K562 (cell line): ENCODE measurements around the gene KIF23. TPM values are rescaled to one million over a fixed set of nuclear protein-coding genes. Genes with fewer than 3 reads are reported as not detected.

Source experiments
- BRF1 ChIP-seq: IDR thresholded peaks from 3 replicates; pipeline ENCODE4 v1.6.1; 2011; ENCODE audit warnings: borderline replicate concordance, mild to moderate bottlenecking; ENCODE audit not compliant: insufficient read length; ENCODE audit errors: extremely low read depth
- EHMT2 ChIP-seq: fragments of 450-650 bp; IDR thresholded peaks from 2 replicates; pipeline ENCODE4 v1.6.1; 2018; ENCODE audit warnings: antibody characterized with exemption
- EWSR1 ChIP-seq: fragments of 450-650 bp; IDR thresholded peaks from 2 replicates; pipeline ENCODE4 v1.6.1; 2018; ENCODE audit warnings: borderline replicate concordance, mild to moderate bottlenecking, low read depth, moderate library complexity; ENCODE audit not compliant: partially characterized antibody
- EZH2 ChIP-seq: IDR thresholded peaks from 2 replicates; pipeline ENCODE4 v1.6.1; 2012; ENCODE audit warnings: low read depth, mild to moderate bottlenecking, inconsistent platforms, low read length, borderline replicate concordance
- NCOA1 ChIP-seq: fragments of 450-650 bp; IDR thresholded peaks from 2 replicates; pipeline ENCODE4 v1.6.1; 2016; ENCODE audit warnings: low read depth
- NFYB ChIP-seq: IDR thresholded peaks from 2 replicates; pipeline ENCODE4 v1.6.1; 2011; ENCODE audit warnings: mild to moderate bottlenecking, moderate library complexity; ENCODE audit not compliant: insufficient read length; ENCODE audit errors: extremely low read depth
- PHB2 ChIP-seq: fragments of 450-650 bp; IDR thresholded peaks from 2 replicates; pipeline ENCODE4 v1.6.1; 2017; ENCODE audit warnings: low read depth
- ZKSCAN8 ChIP-seq: fragments of 200-800 bp; sonication (Bioruptor generic); IDR thresholded peaks from 2 replicates; pipeline ENCODE4 v1.6.1; 2016; ENCODE audit warnings: missing genetic modification characterization, missing compliant biosample characterization
- ZNF57 ChIP-seq: fragments of 450-650 bp; formaldehyde crosslinking; IDR thresholded peaks from 2 replicates; pipeline ENCODE4 v1.4.0; 2020; ENCODE audit warnings: mild to moderate bottlenecking, moderate library complexity
- ZNF717 ChIP-seq: fragments of 250-450 bp; sonication (Bioruptor Pico); IDR thresholded peaks from 2 replicates; pipeline ENCODE4 v1.5.0; 2021
- polyA plus RNA-seq, 8 experiments: library from polyadenylated mRNA; depleted of rRNA in 4 of 8; stranded (reverse) in 5 of 8; unstranded in 3 of 8; fragments of >200 nt; fragmentation: Nextera tagmentation in 2 of 8; fragmentation: Illumina TruSeq in 1 of 8; extraction: Ambion mirVana in 2 of 8; extraction: Trizol in 1 of 8; gene quantifications; 2 replicates each; pipeline versions ENCODE4 v1.2.1 to v1.2.3, GENCODE V29; 2011 to 2014; ENCODE audit warnings: inconsistent platforms in 1 of 8, missing spikeins in 1 of 8
- total RNA-seq, 7 experiments: library from RNA; depleted of rRNA in 6 of 7; stranded (reverse); fragments of >200 nt in 6 of 7; fragmentation: Illumina TruSeq in 2 of 7; extraction: Trizol in 2 of 7; gene quantifications; 2 replicates each; pipeline versions ENCODE4 v1.2.1 to v1.2.3, GENCODE V29; 2011 to 2021; ENCODE audit warnings: low replicate concordance in 1 of 7
- TF ChIP-seq, protein P1 (sequence below): fragments of 450-650 bp; IDR thresholded peaks from 2 replicates; pipeline ENCODE4 v1.6.1; 2016; ENCODE audit warnings: mild to moderate bottlenecking, moderate library complexity
- TF ChIP-seq, protein P2 (sequence below): sonication (generic); formaldehyde crosslinking; IDR thresholded peaks from 2 replicates; pipeline ENCODE4 v1.8.1; 2023; ENCODE audit warnings: mild to moderate bottlenecking, missing genetic modification reagents
- TF ChIP-seq, protein P3 (sequence below): fragments of 450-650 bp; formaldehyde crosslinking; IDR thresholded peaks from 2 replicates; pipeline ENCODE4 v1.4.0; 2020; ENCODE audit warnings: mild to moderate bottlenecking, moderate library complexity

KIF23 gene
- total and polyA plus RNA-seq, 9 of the 15 experiments (the other 6 are each of a cell fraction or from before 2014, with no cell fraction given): 29.4 to 58.2 (median 41.9) TPM

DNA sequence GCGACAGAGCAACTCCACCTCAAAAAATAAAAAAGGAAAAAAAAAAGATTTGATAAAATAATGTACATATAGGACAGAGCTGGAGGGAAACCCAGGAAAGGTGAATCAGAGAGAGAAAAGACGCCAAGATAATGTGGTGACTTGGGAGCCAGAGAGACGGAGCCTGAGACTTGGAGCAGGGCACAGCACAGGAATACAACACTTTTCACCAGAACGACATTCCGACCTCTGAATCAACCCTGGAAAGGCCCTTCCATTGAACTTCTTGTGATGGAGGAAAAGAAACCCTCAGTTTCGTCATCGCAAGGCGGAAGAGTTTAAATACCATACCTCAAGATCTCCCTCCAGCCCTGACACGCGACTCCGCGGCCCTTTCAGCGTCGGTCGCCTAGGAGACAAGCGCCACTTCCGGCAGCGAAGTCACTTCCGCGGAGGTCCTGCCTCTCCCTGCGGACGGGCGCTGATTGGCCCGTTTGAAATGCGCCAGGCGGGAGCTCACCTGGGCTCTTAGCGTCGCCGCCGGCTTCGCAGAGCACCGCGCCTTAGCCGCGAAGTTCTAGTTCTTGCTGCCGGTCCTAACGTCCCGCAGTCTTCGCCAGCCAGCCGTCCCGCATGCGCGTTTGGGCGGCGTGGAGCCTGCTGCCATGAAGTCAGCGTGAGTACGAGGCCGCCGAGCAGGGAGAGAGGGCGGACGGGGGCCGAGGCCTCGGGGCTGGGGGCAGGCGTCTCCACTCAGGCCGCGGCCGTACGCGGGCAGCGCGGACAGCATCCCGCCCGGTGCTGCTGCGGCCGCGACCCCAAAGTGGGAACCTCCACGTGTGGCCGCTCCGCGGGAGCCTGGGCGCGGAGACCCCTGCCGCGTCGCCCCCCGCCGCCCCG, at the start of gene KIF23 (continued):
- TF ChIP-seq, protein P1, sequence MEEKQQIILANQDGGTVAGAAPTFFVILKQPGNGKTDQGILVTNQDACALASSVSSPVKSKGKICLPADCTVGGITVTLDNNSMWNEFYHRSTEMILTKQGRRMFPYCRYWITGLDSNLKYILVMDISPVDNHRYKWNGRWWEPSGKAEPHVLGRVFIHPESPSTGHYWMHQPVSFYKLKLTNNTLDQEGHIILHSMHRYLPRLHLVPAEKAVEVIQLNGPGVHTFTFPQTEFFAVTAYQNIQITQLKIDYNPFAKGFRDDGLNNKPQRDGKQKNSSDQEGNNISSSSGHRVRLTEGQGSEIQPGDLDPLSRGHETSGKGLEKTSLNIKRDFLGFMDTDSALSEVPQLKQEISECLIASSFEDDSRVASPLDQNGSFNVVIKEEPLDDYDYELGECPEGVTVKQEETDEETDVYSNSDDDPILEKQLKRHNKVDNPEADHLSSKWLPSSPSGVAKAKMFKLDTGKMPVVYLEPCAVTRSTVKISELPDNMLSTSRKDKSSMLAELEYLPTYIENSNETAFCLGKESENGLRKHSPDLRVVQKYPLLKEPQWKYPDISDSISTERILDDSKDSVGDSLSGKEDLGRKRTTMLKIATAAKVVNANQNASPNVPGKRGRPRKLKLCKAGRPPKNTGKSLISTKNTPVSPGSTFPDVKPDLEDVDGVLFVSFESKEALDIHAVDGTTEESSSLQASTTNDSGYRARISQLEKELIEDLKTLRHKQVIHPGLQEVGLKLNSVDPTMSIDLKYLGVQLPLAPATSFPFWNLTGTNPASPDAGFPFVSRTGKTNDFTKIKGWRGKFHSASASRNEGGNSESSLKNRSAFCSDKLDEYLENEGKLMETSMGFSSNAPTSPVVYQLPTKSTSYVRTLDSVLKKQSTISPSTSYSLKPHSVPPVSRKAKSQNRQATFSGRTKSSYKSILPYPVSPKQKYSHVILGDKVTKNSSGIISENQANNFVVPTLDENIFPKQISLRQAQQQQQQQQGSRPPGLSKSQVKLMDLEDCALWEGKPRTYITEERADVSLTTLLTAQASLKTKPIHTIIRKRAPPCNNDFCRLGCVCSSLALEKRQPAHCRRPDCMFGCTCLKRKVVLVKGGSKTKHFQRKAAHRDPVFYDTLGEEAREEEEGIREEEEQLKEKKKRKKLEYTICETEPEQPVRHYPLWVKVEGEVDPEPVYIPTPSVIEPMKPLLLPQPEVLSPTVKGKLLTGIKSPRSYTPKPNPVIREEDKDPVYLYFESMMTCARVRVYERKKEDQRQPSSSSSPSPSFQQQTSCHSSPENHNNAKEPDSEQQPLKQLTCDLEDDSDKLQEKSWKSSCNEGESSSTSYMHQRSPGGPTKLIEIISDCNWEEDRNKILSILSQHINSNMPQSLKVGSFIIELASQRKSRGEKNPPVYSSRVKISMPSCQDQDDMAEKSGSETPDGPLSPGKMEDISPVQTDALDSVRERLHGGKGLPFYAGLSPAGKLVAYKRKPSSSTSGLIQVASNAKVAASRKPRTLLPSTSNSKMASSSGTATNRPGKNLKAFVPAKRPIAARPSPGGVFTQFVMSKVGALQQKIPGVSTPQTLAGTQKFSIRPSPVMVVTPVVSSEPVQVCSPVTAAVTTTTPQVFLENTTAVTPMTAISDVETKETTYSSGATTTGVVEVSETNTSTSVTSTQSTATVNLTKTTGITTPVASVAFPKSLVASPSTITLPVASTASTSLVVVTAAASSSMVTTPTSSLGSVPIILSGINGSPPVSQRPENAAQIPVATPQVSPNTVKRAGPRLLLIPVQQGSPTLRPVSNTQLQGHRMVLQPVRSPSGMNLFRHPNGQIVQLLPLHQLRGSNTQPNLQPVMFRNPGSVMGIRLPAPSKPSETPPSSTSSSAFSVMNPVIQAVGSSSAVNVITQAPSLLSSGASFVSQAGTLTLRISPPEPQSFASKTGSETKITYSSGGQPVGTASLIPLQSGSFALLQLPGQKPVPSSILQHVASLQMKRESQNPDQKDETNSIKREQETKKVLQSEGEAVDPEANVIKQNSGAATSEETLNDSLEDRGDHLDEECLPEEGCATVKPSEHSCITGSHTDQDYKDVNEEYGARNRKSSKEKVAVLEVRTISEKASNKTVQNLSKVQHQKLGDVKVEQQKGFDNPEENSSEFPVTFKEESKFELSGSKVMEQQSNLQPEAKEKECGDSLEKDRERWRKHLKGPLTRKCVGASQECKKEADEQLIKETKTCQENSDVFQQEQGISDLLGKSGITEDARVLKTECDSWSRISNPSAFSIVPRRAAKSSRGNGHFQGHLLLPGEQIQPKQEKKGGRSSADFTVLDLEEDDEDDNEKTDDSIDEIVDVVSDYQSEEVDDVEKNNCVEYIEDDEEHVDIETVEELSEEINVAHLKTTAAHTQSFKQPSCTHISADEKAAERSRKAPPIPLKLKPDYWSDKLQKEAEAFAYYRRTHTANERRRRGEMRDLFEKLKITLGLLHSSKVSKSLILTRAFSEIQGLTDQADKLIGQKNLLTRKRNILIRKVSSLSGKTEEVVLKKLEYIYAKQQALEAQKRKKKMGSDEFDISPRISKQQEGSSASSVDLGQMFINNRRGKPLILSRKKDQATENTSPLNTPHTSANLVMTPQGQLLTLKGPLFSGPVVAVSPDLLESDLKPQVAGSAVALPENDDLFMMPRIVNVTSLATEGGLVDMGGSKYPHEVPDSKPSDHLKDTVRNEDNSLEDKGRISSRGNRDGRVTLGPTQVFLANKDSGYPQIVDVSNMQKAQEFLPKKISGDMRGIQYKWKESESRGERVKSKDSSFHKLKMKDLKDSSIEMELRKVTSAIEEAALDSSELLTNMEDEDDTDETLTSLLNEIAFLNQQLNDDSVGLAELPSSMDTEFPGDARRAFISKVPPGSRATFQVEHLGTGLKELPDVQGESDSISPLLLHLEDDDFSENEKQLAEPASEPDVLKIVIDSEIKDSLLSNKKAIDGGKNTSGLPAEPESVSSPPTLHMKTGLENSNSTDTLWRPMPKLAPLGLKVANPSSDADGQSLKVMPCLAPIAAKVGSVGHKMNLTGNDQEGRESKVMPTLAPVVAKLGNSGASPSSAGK: peak; percentile 84
- TF ChIP-seq PHB2 (no peak), EWSR1 (no peak), NFYB (peak; percentile 87), ZNF717 (CRISPR knock-in tag) (no peak), ZKSCAN8 (no peak), EHMT2 (no peak), ZNF57 (CRISPR knock-in tag) (no peak), EZH2 (no peak), NCOA1 (no peak), BRF1 (no peak)
- TF ChIP-seq, protein P2, sequence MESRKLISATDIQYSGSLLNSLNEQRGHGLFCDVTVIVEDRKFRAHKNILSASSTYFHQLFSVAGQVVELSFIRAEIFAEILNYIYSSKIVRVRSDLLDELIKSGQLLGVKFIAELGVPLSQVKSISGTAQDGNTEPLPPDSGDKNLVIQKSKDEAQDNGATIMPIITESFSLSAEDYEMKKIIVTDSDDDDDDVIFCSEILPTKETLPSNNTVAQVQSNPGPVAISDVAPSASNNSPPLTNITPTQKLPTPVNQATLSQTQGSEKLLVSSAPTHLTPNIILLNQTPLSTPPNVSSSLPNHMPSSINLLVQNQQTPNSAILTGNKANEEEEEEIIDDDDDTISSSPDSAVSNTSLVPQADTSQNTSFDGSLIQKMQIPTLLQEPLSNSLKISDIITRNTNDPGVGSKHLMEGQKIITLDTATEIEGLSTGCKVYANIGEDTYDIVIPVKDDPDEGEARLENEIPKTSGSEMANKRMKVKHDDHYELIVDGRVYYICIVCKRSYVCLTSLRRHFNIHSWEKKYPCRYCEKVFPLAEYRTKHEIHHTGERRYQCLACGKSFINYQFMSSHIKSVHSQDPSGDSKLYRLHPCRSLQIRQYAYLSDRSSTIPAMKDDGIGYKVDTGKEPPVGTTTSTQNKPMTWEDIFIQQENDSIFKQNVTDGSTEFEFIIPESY (CRISPR knock-in tag): no peak
- TF ChIP-seq, protein P3, sequence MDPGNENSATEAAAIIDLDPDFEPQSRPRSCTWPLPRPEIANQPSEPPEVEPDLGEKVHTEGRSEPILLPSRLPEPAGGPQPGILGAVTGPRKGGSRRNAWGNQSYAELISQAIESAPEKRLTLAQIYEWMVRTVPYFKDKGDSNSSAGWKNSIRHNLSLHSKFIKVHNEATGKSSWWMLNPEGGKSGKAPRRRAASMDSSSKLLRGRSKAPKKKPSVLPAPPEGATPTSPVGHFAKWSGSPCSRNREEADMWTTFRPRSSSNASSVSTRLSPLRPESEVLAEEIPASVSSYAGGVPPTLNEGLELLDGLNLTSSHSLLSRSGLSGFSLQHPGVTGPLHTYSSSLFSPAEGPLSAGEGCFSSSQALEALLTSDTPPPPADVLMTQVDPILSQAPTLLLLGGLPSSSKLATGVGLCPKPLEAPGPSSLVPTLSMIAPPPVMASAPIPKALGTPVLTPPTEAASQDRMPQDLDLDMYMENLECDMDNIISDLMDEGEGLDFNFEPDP (CRISPR knock-in tag): no peak
